Kidney tubule cell (primary cell): ENCODE data around the gene HHIPL1.
A peak's percentile ranks its signal among the peaks of the same experiment; 100 is the strongest.
"Not testable (repeated sequence)": the region's sequence is repeated elsewhere in the genome, so short reads cannot be mapped to it uniquely, and the experiment has no call there.

Source experiments
- DNase-seq: peaks from one replicate; pipeline ENCODE4 v3.0.0-alpha.2; 2018; ENCODE audit warnings: low spot score

The HHIPL1 gene

DNA sequence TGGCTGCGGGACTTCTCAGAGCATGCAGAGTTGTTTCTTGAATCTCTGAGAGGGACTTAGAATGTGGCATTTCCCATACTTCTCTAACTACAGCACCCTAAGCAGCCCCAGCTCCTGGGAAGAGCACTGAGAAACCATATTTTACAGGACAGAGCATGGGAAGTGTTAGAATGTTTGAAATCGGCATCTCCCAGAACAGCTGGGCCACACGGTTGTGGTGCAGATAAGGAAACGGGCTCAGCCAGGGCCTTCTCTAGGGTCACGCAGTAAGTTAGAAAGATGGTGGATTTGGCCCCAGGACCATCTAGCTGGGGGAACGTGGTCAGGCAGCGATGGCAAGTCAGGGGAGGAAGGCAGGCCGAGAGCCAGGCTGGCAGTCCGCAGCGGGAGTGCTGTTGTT lies 10.5 kb upstream of the HHIPL1 start:
- no peak for DNase-seq

DNA sequence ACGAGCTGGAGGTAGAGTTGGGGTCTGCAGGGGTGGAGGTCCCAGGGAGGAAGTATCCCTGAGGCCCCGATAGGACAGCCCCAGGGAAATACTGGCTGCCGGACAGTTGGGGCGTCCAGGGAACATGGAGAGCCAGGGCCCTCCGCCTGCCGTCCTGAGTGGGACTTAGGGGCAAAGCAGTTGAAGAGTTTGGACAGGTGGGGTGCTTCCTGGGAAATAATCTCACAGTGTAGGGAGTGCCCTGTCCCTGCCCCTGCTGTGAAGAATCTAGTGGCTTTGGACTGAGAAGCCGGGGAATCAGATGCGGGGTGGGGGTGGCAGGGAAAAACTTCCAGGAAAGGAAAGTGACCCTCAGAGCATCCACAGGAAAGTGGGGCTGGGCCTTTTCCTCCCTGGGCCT lies 9.8 kb upstream of the HHIPL1 start:
- no peak for DNase-seq

DNA sequence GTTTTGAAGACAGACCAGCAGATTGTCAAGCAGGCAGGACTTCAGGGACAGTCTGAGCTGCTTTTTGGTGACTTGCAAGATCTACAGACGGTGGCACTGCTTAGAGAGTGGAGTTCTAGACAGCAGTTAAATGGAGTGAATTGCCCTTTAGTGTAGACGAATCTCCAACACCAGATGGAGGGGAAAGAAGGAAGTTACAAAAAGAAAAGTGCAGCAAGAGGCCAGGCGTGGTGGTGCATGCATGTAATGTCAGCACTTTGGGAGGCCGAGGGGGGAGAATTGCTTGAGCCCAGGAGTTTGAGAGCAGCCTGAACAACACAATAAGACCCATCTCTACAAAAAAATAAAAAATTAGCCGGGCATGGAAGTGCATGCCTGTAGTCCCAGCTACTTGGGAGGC lies 8.4 kb upstream of the HHIPL1 start:
- DNase-seq: no peak

DNA sequence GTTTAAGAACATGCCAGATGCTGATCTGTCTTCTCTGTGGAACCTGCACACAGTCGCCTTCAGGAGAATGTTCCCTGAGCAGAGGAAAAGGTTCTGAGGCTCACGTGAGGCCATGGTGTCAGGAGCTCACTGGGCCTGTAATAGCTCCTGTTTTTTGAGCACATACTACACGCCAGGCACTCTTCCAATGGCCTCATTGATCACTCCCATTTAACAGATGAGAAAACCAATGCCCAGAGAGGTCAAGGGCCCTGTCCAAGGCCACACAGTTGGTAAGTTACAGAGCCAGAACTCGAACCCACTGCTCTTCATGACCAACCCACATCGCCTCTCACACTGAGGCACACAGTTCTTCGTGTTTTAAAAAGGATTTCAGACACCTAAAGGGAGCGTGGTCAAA lies 7.3 kb upstream of the HHIPL1 start:
- no peak for DNase-seq

DNA sequence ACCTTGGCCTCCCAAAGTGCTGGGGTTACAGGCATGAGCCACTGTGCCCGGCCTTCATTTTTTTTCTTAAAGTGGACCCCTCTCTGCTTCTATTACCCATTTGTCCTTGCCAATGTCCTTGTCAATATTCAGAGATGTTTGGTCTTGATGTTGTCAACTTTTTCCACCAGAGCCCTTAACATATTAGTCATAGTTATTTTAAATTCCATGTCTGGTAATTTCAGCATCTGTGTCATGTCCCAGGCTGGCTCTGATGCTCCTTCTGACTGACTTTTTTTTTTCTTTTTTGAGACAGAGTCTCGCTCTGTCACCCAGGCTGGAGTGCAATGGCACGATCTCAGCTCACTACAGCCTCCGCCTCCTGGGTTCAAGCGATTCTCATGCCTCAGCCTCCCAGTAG lies 2.2 kb upstream of the HHIPL1 start:
- DNase-seq: not testable (repeated sequence)

DNA sequence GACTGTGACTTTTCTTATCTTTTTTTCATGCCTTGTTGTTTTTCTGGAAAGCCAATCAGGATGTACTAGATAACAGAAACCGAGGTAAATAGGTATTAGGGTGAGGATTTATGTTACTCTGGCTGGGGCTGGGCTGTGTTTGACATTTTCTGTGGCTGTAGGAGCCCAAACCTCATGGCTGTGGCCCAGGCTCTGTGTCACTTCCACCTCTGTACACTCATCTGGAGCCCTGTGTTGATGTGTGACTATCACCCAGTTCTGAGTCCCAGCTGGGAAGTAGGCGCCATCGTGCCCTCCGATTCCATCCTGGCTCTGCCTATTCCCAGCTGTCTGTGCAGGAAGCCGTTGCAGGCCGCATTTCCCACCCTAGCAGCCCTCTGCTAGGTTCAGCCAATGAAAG lies 1.6 kb upstream of the HHIPL1 start:
- no peak for DNase-seq

DNA sequence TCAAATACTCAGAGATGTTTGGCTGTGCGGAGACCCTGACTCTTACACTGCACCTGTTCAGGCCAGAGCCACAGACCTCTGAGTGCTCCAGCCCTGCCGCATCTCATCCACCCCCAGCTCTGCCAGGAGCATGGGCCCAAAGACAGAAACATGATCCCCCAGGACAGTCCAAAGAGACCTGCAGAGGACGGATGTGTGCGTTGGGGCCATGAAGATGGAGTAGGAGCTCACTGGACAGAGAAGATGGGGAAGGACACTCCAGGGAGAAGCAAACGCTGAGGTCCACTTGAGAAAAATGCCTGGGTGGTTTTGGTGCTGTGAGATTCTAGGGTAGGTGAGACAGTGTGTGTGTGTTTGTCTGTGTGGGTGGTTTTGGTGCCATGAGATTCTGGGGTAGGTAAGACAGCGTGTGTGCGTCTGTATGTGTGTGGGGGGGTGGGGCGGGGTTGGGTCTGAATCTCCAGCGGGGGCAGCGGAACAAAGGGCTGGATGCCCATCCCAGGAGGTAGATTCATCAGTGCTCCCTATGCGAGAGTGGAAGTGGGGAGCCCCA lies 818 bp upstream of the HHIPL1 start:
- DNase-seq: no peak

- DNase-seq: no peak
These were observed 896 bp downstream of the HHIPL1 start for GRCh38 chr14:99645545-99646505.

GRCh38 chr14:99647411-99647810 lies 2.5 kb downstream of the HHIPL1 start:
- DNase-seq: peak; percentile 13

- peak; percentile 17 for DNase-seq
These were observed 3.3 kb downstream of the HHIPL1 start for GRCh38 chr14:99648027-99648784.

DNA sequence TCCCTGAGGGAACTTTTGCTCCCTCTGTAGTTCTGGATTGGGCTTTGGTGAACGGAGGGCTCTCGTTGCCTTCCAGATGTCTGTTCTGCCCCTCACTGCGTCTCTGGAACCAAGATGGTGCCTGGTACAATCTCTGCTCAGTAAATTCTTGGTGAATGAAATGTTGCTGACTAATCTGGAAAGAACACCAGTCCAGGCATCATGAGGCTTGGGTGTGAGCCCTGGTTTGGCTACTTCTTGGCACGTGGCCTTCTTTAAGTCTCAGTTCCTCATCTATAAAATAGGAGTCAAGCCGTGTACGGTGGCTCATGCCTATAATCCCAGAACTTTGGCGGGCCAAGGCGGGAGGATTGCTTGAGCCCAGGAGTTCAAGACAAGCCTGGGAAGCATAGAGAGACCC lies 4.3 kb downstream of the HHIPL1 start:
- DNase-seq: no peak

DNA sequence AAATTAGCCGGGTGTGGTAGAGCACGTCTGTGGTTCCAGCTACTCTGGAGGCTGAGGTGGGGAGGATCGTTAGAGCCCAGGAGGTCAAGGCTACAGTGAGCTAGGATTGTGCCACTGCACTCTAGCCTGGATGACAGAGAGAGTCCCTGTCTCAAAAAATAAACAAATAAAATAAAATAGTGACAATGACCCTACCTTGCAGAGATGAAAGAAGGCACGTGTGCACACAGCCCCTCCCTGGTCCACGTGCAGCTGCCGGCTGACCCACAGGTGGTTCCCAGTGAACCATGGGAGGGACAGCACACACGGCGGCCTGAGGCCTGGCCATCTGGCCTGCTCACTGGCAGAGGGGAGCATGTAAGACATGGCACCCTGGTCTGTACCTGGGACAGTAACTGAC lies 4.7 kb downstream of the HHIPL1 start:
- no peak for DNase-seq

GRCh38 chr14:99650189-99650588 lies 5.3 kb downstream of the HHIPL1 start:
- no peak for DNase-seq

DNA sequence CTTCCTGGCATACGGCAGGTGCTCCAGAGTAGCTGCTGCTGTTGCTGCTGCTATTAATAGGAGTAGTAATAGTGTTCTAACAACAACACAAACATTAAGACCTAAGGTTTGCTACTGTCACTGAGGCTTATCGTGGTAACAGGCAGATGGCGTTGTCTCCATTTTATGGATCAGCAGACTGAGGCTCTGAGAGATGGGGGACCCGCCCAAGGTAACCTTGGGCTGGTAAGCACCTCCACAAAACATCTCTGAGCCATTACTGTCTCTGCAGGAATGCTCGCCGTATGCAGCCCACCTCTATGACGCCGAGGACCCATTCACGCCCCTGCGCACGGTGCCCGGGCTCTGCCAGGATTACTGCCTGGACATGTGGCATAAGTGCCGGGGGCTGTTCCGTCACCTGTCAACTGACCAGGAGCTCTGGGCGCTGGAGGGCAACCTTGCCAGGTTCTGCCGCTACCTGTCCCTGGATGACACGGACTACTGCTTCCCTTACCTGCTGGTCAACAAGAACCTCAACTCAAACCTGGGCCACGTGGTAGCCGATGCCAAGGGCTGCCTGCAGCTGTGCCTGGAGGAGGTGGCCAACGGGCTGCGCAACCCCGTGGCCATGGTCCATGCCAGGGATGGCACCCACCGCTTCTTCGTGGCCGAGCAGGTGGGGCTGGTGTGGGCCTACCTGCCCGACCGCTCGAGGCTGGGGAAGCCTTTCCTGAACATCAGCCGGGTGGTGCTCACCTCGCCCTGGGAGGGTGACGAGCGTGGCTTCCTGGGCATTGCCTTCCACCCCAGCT lies 7.2 kb downstream of the HHIPL1 start:
- DNase-seq: no peak

GRCh38 chr14:99654235-99654985 lies 9.5 kb downstream of the HHIPL1 start:
- DNase-seq: peak; percentile 53

- no peak for DNase-seq
These were observed 10.6 kb downstream of the HHIPL1 start for GRCh38 chr14:99655521-99655920.

DNA sequence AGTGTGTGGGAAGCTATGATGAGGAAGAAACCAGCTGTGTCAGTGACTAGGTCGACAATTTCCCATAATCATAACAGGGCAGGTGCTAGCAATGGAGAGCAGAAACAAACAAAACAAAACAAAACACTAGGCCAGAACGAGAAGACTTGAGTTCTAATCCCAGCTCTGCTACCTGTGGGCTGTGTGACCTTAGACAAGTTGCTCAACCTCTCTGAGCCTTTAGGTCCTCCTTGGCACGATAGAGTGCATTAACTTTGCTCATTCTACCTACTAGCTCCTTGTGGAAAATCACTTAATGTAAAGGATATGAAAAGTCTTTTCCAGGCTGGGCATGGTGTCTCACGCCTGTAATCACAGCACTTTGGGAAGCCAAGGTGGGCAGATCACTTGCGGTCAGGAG lies 11.2 kb downstream of the HHIPL1 start:
- no peak for DNase-seq

- DNase-seq: no peak
These were observed 12.8 kb downstream of the HHIPL1 start for GRCh38 chr14:99657645-99658155.

DNA sequence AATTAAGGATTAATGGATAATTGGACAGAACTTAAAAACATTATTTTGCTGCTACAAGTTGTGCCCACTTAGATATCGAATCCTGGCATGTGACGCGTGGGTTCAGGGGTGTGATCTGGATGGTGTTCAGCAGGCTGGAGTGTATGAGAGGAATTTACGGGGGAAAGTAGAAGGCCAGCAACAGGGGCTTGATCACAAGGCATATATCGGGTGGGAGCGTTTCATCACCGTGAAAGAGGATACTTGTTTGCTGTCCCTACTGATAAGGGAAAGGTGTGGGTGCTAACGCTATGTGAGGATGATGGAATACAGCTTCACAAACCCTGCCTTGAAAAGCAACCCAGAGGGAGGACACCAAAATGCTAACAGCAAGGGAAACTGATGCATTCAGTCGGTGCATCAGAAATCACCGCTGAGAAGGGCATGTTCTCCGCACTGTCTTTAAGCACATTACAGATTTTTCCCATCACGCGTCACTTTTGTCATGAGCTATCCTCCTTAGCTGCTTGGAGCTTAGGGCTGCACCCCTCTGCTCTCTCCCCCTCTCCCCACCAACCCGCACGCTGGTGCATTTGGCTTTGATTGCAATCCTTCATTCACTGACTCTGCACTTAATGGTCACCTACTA lies 13.4 kb downstream of the HHIPL1 start:
- DNase-seq: no peak

DNA sequence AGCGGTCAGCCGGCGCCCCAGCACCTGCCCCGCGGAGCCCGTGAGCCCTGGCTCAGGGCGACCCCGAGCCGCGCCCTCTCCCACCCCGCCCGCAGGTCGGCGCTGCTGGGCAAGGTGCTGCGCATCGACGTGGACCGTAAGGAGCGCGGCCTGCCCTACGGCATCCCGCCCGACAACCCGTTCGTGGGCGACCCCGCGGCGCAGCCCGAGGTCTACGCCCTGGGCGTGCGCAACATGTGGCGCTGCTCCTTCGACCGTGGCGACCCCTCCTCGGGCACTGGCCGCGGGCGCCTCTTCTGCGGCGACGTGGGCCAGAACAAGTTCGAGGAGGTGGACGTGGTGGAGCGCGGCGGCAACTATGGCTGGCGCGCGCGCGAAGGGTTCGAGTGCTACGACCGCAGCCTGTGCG lies 14.4 kb downstream of the HHIPL1 start:
- DNase-seq: no peak
